GM12872 (cell line): ENCODE results near the gene CACNA1E.

ENCODE experiments used
- CTCF ChIP-seq: IDR thresholded peaks from 3 replicates; pipeline ENCODE4 v1.5.1; 2011; ENCODE audit warnings: low read depth, mild to moderate bottlenecking, low read length, moderate library complexity; ENCODE audit not compliant: insufficient read depth

CACNA1E gene

GRCh38 chr1:181630398-181630797 lies 147.1 kb downstream of the CACNA1E start:
- no peak for TF ChIP-seq CTCF

GRCh38 chr1:181630838-181631237 lies 147.5 kb downstream of the CACNA1E start:
- no peak for TF ChIP-seq CTCF

GRCh38 chr1:181632492-181632891 lies 149.2 kb downstream of the CACNA1E start:
- TF ChIP-seq CTCF, result peak; percentile 13; the same call in 1 of the 3 replicates

- TF ChIP-seq CTCF, result no peak
Measured at GRCh38 chr1:181632960-181633359, 149.6 kb downstream of the CACNA1E start.

GRCh38 chr1:181635110-181635509 lies 151.8 kb downstream of the CACNA1E start:
- no peak for TF ChIP-seq CTCF

DNA sequence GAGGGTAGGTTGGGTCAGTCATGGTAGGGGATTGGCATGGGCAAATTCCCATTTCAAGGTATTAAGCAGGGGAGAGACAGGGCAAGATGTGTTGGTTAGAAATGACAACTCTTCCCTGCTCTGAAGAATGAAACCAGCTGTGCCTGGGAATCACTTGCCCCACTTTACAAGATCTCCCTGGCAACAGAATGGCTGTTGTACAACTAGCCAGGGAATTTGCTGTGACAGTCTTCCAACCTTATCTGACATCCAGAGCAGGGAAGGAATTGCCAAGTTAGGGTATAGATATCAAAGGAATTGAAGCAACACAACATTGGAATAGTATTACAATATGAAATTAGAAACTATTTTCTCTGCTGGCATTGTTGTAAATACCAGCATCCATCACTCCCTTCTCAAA lies 154.7 kb downstream of the CACNA1E start:
- TF ChIP-seq CTCF, result no peak

GRCh38 chr1:181640956-181641355 lies 157.6 kb downstream of the CACNA1E start:
- TF ChIP-seq CTCF, result no peak

DNA sequence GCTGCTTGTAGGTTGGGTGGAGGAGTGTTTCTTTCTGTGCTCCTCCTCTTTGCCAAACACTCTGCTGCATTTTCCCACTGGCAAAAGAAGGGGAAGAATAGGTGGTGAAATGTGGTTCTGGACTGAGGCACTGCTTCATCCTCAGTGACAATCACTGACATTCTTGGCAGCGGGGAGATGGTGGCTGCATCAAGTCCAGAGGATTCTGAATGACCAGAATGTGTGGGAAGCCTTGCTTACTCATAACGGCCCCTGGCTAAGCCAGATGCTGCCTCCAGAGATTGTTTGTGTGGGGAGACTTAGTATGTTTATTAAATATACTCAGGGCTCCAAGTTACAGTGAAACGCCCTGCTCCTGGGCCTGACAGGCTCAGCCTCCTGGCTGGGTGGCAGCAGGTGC lies 160.3 kb downstream of the CACNA1E start:
- no peak for TF ChIP-seq CTCF
